DMS53 (cell line): ENCODE results near the gene PPP2R2B.

Source experiments
- DNase-seq: peaks from one replicate; lab custom pipeline; 2025; lab: John Stamatoyannopoulos, UW

The PPP2R2B gene

GRCh38 chr5:146878476-146879172, at the start of gene PPP2R2B:
Gene PPP2R2B, minus strand, starts transcription at chr5:146878757.
- peak; percentile 83 for DNase-seq

DNA sequence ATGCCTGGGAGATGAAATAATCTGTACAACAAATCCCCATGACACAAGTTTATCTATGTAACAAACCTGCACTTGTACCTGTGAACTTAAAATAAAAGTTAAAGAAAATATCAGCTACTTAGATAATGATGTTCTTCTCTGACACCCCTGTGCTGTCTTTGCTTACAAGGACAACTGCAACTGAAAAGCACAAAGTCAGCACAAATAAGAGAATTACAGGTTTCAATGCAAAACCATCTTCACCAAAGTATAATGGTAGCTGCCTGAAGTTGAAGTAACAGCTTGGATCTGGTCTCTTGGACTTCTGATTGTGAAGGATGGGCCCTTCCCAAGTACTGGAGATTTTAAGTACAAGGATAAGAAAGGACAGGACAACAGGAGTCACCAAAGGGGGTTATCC, 45.6 kb upstream of the PPP2R2B start:
- no peak for DNase-seq

- DNase-seq = no peak
Measured at GRCh38 chr5:146921225-146921624, 42.7 kb upstream of the PPP2R2B start.

GRCh38 chr5:146920351-146920881, 41.9 kb upstream of the PPP2R2B start:
- DNase-seq = no peak

- DNase-seq = no peak
Measured at GRCh38 chr5:146919304-146919703, 40.7 kb upstream of the PPP2R2B start.

DNA sequence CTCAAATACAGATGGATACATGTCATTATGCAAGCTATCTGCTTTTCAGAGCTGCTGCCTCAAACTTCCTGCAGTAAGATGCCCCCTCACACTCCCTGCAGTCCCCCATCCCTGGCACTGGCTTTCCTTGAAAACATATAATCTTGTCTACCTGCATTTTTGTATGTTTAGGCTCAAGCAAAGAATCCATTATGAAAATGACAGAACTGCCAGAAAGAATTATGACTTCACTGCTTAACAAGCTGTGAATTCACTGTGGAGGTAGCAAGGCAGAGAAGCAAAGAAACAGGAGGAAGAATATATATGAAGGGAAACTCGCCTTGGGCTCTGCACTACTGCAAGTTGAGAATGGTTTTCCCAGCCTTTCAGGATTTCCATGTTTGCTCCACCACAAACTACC, 39.4 kb upstream of the PPP2R2B start:
- DNase-seq = no peak

- DNase-seq = no peak
Measured at GRCh38 chr5:146912874-146913273, 34.3 kb upstream of the PPP2R2B start.

GRCh38 chr5:146910239-146910638, 31.7 kb upstream of the PPP2R2B start:
- no peak for DNase-seq

DNA sequence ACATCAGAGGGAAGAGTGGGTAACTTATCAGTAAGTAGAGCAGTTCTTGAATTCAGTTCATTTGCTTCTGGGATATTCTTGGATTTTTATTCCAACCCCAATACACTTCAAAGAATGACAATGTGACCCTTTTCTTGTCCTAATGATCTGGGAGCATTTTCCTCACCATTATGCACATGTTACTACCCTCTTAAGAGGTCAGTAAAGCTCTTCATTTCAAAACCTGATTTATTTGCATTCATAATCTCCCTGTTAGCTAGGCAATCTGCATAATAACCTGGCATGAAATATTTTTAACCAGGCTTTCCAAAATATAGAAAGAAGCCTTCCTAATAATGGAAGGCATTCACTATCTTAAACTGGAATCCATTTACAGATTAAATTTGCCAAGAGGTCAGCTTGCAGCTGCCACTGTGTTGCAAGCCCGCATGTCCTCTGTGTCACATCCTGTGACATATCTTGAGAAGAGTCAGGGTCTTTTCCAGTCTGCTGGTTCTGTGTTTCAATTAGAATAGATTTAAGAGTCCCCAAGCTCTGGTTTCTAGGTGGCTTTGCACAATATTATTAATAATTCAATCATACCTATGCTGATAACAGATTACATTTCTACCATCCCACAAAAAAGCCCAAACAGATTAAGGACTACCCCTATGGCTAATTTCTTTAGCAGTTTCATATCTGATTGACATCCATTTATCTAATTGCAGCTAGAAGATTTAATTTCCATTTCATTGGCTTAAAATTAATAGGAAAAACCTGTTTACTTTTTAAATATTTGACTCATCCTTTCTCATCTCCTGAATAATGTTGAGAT, 30.9 kb upstream of the PPP2R2B start:
- DNase-seq = no peak

DNA sequence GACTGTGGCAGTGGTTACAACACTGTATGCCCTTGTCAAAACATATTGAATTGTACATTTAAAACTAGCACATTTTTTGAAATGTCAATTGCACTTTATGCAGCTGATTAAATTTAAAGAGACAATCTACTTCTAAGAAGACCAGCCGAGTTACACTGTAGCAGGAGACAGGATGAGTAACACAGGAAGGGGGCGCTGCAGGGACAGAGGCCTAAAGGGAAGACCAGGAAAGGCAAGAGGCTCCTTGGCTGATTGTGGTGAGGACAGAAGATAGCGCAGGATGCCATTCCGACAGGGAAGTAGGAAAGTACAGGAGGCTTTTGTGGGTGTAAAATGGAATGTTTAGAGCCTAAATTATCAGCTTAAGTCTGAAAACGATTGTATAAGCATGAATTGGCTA, 28.2 kb upstream of the PPP2R2B start:
- peak; percentile 51 for DNase-seq

- DNase-seq = no peak
Measured at GRCh38 chr5:146904890-146905289, 26.3 kb upstream of the PPP2R2B start.

DNA sequence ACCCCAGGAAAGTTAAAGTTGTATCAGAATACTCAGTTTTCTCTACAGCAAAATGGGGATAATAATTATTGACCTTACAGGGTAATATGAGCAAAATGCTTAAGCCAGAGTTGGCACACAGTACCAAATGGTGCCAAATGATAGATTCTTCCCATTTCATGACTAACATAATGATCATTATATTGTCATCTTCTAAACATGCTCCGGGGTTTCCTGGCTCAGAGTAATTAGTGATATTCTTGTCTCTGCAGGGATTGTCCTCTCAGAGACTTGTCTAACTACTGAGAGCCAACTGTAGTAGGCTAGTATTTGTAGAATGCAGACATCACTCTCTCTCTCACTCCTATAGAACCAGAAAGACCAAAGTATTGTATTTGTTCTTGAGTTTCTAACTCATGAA, 25.2 kb upstream of the PPP2R2B start:
- DNase-seq = no peak

DNA sequence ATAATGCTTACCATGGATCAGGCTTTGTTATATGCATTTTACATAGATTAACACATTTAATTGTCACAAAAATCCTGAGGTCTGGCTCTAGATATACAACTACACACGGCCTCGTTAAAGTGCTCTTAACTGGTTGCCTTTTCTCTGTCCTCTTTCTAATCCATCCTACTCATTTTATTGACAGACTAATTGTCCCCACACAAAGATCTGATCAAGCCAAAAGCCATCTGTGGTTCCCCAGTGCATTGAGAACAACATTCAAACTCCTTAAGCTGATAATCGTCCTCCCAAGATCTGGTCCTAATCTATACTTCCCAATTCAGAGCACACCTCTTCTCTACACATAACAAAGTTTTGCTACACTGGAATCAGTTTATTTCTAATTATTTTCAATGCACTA, 23.9 kb upstream of the PPP2R2B start:
- DNase-seq = no peak

GRCh38 chr5:146897061-146897460, 18.5 kb upstream of the PPP2R2B start:
- DNase-seq = no peak

DNA sequence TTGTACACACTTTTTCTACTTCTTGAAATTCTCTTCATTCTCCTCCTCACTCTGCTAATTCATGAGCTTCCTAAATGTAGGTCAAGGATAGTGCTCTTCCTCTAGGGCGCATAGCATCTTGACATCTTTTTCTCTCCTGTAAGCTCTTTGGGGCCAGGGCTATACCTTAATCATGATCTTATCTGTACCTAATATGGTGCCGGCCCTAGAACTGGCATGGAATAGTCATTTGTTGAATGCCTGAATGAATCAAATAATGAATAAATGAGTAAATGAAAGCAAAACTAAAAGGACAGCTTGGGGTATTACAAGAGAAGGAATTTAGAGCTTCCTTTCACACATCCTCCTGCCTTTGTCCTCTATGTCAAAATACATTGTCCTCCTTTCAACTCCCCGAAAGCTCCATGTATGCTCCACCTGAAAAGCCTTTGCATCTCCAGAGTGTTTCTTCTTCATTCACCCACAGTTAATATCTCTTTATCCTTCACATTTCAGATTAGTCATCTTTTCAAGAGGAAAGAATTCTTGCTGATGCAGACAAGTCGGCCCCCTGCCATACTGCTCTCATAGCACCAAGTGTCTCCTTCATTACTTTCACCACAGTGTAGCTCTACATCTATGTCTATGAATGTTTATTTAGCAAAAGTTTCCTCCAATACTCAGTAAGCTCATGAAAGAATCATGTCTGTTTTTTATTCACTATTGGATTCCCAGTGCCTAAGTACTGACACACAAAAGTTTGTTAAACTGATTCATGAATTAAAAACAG, 16.4 kb upstream of the PPP2R2B start:
- no peak for DNase-seq

DNA sequence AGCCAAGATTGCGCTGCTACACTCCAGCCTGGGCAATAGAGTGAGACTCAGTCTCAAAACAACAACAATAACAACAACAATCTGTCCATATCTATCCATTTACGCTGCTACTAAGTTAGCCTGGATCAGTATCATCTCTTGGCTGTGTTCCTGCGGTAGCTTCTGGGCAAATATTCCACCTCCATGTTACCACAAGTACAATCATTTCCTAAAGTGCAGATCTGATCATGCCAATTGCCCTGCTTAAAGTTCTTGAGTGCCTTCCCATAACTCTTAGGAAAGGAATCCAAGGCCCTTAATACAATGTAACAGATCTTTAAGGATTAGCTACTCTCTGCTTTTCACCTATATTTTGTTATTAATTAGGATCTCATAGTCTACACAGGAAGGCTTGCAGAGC, 15.4 kb upstream of the PPP2R2B start:
- no peak for DNase-seq

DNA sequence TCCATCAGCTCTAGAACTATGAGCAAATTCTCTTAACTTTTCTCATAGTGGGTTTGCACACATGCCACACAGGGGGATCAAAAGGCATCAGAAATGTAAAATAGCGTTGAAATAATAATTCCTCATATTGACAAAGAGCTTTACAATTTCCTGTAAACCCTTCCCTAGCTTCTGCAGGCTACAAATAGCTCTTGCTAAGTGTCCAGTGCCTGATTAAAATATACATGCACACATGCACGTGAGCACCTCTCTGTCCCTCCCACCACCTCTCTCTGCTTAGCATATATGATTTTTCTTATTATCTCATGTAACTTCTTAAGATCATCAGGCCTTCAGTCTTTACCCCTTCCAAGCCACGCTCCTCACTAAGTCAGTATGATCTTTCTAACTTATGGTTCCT, 13.7 kb upstream of the PPP2R2B start:
- no peak for DNase-seq

- no peak for DNase-seq
Measured at GRCh38 chr5:146891511-146891910, 13.0 kb upstream of the PPP2R2B start.

DNA sequence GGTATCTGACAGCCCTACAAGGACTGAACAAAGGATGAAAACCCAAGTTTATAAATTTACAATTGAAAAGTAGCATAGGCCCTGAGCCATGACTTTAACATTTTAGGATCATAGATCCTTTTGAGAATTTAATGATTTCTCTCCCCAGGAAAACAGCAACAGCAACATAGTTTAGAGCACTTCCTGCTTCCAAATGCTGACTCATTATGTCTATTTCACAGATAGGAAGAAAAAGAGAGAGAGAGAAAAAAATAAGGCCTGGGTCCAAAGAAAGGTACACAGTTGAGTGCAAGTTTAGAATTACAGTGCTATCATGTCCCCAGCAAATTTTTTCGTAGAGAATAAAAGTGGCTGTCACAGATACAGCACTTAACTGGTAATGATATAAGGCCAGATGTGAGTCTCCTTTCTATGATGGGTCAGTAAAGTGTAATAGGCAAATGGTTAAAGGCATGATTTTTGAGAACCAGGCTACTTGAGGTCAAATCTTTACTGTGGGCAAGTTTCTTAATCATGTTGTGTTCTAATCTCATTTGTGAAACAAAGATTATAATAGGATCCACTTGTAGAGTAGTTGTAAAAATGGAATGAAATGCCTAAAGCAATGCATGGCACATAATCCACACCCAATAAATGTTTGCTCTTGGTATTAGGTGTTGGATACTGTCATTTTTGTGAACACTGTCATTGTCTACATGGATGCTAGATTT, 12.3 kb upstream of the PPP2R2B start:
- DNase-seq = peak; percentile 66

DNA sequence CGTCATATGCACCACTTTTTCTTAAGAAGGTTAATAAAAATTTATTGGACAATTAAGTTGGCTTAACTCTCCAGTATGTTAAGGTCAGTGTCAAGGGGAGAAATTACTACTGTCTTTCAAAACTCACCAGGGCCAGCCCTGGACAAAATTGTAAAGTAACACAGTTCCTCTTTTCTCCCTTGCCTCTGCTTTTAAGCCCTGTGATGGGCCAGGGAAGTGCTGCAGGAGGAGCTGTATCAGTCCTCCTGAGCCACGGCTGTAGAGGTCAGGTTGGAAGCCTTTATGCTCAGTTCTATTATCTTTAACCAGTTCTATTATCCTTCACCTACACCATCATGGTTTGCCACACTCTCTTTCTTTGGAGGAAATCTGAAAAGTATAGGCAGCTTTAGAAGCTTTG, 11.5 kb upstream of the PPP2R2B start:
- peak; percentile 37 for DNase-seq

- DNase-seq = no peak
Measured at GRCh38 chr5:146889169-146889568, 10.6 kb upstream of the PPP2R2B start.
